K562 (cell line): ENCODE measurements around the gene TPGS1. TPM values are rescaled to one million over a fixed set of nuclear protein-coding genes. Genes with fewer than 3 reads are reported as not detected.

Experiments
- CC2D1A ChIP-seq: fragments of 450-650 bp; IDR thresholded peaks from 2 replicates; pipeline ENCODE4 v1.6.1; 2017; ENCODE audit warnings: mild to moderate bottlenecking
- HEY1 ChIP-seq: fragments of 250-450 bp; sonication (Bioruptor Pico); IDR thresholded peaks from 2 replicates; pipeline ENCODE4 v1.5.0; 2020; ENCODE audit warnings: mild to moderate bottlenecking, moderate library complexity, borderline replicate concordance
- HIVEP1 ChIP-seq: fragments of 250-450 bp; sonication (Bioruptor Pico); IDR thresholded peaks from 2 replicates; pipeline ENCODE4 v1.4.0; 2020; ENCODE audit warnings: mild to moderate bottlenecking
- HMG20B ChIP-seq: fragments of 250-450 bp; sonication (Bioruptor Pico); IDR thresholded peaks from 2 replicates; pipeline ENCODE4 v1.5.0; 2021; ENCODE audit warnings: mild to moderate bottlenecking
- ILF3 ChIP-seq: fragments of 450-650 bp; IDR thresholded peaks from 2 replicates; pipeline ENCODE4 v1.6.1; 2018; ENCODE audit warnings: antibody characterized with exemption, mild to moderate bottlenecking, moderate library complexity, borderline replicate concordance
- NONO ChIP-seq, 2 experiments: fragments of 200-400 bp in 1 of 2; fragments of 450-650 bp in 1 of 2; formaldehyde crosslinking in 1 of 2; IDR thresholded peaks; 2 replicates each; pipeline ENCODE4 v1.6.1; 2017; ENCODE audit warnings: low read depth in 2 of 2, mild to moderate bottlenecking in 2 of 2, moderate library complexity in 2 of 2, low read length in 1 of 2
- SIX5 ChIP-seq, 2 experiments: IDR thresholded peaks; 2 replicates each; pipeline ENCODE4 v1.6.1; 2011; ENCODE audit warnings: low read length in 2 of 2, borderline replicate concordance in 1 of 2, low read depth in 1 of 2, mild to moderate bottlenecking in 1 of 2, moderate library complexity in 1 of 2; ENCODE audit not compliant: insufficient read depth in 1 of 2
- STAT5B ChIP-seq: fragments of 250-450 bp; sonication (Bioruptor Pico); IDR thresholded peaks from 2 replicates; pipeline ENCODE4 v1.8.0; 2021; ENCODE audit warnings: mild to moderate bottlenecking, inconsistent platforms
- THRAP3 ChIP-seq: fragments of 450-650 bp; IDR thresholded peaks from 2 replicates; pipeline ENCODE4 v1.6.1; 2016; ENCODE audit warnings: mild to moderate bottlenecking, inconsistent platforms, borderline replicate concordance
- ZNF12 ChIP-seq: sonication (generic); formaldehyde crosslinking; IDR thresholded peaks from 2 replicates; pipeline ENCODE4 v1.4.0; 2020; ENCODE audit warnings: mild to moderate bottlenecking, missing genetic modification reagents
- ZNF75A ChIP-seq: fragments of 450-650 bp; formaldehyde crosslinking; IDR thresholded peaks from 2 replicates; pipeline ENCODE4 v1.4.0; 2020; ENCODE audit warnings: mild to moderate bottlenecking
- polyA plus RNA-seq, 8 experiments: library from polyadenylated mRNA; depleted of rRNA in 4 of 8; stranded (reverse) in 5 of 8; unstranded in 3 of 8; fragments of >200 nt; fragmentation: Nextera tagmentation in 2 of 8; fragmentation: Illumina TruSeq in 1 of 8; extraction: Ambion mirVana in 2 of 8; extraction: Trizol in 1 of 8; gene quantifications; 2 replicates each; pipeline versions ENCODE4 v1.2.1 to v1.2.3, GENCODE V29; 2011 to 2014; ENCODE audit warnings: inconsistent platforms in 1 of 8, missing spikeins in 1 of 8
- total RNA-seq, 7 experiments: library from RNA; depleted of rRNA in 6 of 7; stranded (reverse); fragments of >200 nt in 6 of 7; fragmentation: Illumina TruSeq in 2 of 7; extraction: Trizol in 2 of 7; gene quantifications; 2 replicates each; pipeline versions ENCODE4 v1.2.1 to v1.2.3, GENCODE V29; 2011 to 2021; ENCODE audit warnings: low replicate concordance in 1 of 7
- TF ChIP-seq, protein P1 (sequence below): fragments of 450-650 bp; formaldehyde crosslinking; conservative IDR thresholded peaks from 2 replicates; pipeline ENCODE4 v1.4.0; 2022; ENCODE audit warnings: mild to moderate bottlenecking, missing genetic modification characterization
- TF ChIP-seq, protein P2 (sequence below): sonication (generic); formaldehyde crosslinking; IDR thresholded peaks from 2 replicates; pipeline ENCODE4 v1.8.0; 2023; ENCODE audit warnings: missing genetic modification reagents, mild to moderate bottlenecking, borderline replicate concordance
- TF ChIP-seq, protein P3 (sequence below): fragments of 250-450 bp; sonication (Bioruptor Pico); IDR thresholded peaks from 2 replicates; pipeline ENCODE4 v1.9.0; 2021; ENCODE audit warnings: mild to moderate bottlenecking, inconsistent platforms

TPGS1 gene
- total and polyA plus RNA-seq, 9 of the 15 experiments (the other 6 are each of a cell fraction or from before 2014, with no cell fraction given): 0.30 to 31.6 (median 1.2) TPM; not detected in 2

DNA sequence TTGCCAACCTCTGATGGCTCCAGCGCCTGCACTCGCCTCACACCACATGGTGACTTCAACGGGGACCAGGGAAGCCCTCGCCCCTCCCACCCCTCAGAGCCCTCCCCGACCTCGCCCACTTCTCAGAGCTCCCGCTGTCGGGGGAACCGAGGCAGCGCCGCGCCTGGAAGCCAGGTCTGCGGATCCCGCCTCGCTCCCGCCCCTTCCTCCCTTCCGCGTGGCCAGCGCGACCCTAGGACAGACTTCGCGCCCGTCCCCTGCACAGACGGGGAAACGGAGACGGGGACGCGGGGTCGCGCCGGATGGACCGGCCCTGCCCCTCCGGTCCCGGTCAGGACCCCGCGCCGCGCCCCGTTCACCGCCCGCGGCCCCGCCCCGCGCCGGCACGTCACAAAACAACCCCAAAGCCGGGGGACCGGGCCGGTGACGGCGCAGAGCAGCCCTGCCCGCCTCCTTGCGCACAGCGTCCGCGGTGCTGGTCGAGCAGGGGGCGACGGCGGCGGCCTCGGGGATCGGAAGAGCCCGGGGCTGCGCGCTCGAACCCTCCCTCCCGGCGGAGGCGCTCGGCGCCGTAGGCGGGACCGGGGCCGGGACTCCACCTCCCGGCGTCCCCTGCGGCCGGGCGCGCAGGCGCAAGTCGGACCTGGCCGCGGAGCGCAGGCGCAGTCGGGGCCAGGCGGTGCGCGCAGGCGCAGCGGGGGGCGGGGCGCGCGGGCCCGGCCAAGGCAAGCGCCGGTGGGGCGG, 23.9 kb downstream of the TPGS1 start (continued):
- TF ChIP-seq, protein P1, sequence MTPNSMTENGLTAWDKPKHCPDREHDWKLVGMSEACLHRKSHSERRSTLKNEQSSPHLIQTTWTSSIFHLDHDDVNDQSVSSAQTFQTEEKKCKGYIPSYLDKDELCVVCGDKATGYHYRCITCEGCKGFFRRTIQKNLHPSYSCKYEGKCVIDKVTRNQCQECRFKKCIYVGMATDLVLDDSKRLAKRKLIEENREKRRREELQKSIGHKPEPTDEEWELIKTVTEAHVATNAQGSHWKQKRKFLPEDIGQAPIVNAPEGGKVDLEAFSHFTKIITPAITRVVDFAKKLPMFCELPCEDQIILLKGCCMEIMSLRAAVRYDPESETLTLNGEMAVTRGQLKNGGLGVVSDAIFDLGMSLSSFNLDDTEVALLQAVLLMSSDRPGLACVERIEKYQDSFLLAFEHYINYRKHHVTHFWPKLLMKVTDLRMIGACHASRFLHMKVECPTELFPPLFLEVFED (CRISPR knock-in tag): no peak
- TF ChIP-seq ZNF75A (CRISPR knock-in tag): no peak
- no peak for TF ChIP-seq ZNF12
- no peak for TF ChIP-seq HIVEP1 (CRISPR knock-in tag)
- TF ChIP-seq ILF3: no peak; the same call in 1 of the 2 replicates
- peak; percentile 52 to 60; a peak in 3 of 4 replicates for TF ChIP-seq NONO (IDR thresholded peaks at IDR 0.05; ENCODE audit: low read depth in 2 of 2, low read length in 1 of 2)
- TF ChIP-seq STAT5B (CRISPR knock-in tag): no peak
- peak; percentile 59 to 61; a peak in 3 of 4 replicates for TF ChIP-seq SIX5 (IDR thresholded peaks at IDR 0.05; ENCODE audit: borderline replicate concordance in 1 of 2, insufficient read depth in 1 of 2, low read depth in 1 of 2, low read length in 2 of 2)
- TF ChIP-seq, protein P2, sequence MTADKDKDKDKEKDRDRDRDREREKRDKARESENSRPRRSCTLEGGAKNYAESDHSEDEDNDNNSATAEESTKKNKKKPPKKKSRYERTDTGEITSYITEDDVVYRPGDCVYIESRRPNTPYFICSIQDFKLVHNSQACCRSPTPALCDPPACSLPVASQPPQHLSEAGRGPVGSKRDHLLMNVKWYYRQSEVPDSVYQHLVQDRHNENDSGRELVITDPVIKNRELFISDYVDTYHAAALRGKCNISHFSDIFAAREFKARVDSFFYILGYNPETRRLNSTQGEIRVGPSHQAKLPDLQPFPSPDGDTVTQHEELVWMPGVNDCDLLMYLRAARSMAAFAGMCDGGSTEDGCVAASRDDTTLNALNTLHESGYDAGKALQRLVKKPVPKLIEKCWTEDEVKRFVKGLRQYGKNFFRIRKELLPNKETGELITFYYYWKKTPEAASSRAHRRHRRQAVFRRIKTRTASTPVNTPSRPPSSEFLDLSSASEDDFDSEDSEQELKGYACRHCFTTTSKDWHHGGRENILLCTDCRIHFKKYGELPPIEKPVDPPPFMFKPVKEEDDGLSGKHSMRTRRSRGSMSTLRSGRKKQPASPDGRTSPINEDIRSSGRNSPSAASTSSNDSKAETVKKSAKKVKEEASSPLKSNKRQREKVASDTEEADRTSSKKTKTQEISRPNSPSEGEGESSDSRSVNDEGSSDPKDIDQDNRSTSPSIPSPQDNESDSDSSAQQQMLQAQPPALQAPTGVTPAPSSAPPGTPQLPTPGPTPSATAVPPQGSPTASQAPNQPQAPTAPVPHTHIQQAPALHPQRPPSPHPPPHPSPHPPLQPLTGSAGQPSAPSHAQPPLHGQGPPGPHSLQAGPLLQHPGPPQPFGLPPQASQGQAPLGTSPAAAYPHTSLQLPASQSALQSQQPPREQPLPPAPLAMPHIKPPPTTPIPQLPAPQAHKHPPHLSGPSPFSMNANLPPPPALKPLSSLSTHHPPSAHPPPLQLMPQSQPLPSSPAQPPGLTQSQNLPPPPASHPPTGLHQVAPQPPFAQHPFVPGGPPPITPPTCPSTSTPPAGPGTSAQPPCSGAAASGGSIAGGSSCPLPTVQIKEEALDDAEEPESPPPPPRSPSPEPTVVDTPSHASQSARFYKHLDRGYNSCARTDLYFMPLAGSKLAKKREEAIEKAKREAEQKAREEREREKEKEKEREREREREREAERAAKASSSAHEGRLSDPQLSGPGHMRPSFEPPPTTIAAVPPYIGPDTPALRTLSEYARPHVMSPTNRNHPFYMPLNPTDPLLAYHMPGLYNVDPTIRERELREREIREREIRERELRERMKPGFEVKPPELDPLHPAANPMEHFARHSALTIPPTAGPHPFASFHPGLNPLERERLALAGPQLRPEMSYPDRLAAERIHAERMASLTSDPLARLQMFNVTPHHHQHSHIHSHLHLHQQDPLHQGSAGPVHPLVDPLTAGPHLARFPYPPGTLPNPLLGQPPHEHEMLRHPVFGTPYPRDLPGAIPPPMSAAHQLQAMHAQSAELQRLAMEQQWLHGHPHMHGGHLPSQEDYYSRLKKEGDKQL (CRISPR knock-in tag): no peak
- TF ChIP-seq CC2D1A: no peak
- TF ChIP-seq HMG20B (CRISPR knock-in tag): no peak
- TF ChIP-seq, protein P3, sequence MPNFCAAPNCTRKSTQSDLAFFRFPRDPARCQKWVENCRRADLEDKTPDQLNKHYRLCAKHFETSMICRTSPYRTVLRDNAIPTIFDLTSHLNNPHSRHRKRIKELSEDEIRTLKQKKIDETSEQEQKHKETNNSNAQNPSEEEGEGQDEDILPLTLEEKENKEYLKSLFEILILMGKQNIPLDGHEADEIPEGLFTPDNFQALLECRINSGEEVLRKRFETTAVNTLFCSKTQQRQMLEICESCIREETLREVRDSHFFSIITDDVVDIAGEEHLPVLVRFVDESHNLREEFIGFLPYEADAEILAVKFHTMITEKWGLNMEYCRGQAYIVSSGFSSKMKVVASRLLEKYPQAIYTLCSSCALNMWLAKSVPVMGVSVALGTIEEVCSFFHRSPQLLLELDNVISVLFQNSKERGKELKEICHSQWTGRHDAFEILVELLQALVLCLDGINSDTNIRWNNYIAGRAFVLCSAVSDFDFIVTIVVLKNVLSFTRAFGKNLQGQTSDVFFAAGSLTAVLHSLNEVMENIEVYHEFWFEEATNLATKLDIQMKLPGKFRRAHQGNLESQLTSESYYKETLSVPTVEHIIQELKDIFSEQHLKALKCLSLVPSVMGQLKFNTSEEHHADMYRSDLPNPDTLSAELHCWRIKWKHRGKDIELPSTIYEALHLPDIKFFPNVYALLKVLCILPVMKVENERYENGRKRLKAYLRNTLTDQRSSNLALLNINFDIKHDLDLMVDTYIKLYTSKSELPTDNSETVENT: no peak
- TF ChIP-seq HEY1 (CRISPR knock-in tag): no peak
- no peak for TF ChIP-seq THRAP3
